Natural killer cell (primary cell): ENCODE data around the gene TNFAIP2. TPM values are rescaled to one million over a fixed set of nuclear protein-coding genes. Genes with fewer than 3 reads are reported as not detected.
"Not testable (repeated sequence)": the region's sequence is repeated elsewhere in the genome, so short reads cannot be mapped to it uniquely, and the experiment has no call there.

Experiments used
- ATAC-seq, 3 donors: fragments of 150-1000 bp in 2 of 3; fragments of 200-7000 bp in 1 of 3; cut with Tn5 transposase; 1 replicate in 1 of 3; 2 replicates in 2 of 3; pipeline ENCODE4 v1.10.0; 2021; ENCODE audit warnings: mild to moderate bottlenecking in 2 of 3, moderate library complexity in 2 of 3
- DNase-seq, 2 donors: peaks; one replicate each; pipeline versions ENCODE4 v3.0.0 to v3.0.0-alpha.2; 2013 to 2021; ENCODE audit warnings: mixed read lengths in 1 of 2
- H3K27ac ChIP-seq: one replicate; pipeline ENCODE4 v1.5.1; 2013; ENCODE audit warnings: mild to moderate bottlenecking, low read length
- H3K27me3 ChIP-seq: one replicate; pipeline ENCODE4 v1.6.1; 2013; ENCODE audit warnings: low read length; ENCODE audit not compliant: control insufficient read depth, insufficient read depth
- H3K36me3 ChIP-seq: one replicate; pipeline ENCODE4 v1.6.1; 2013; ENCODE audit warnings: low read length; ENCODE audit not compliant: control insufficient read depth, insufficient read depth
- H3K4me1 ChIP-seq: one replicate; pipeline ENCODE4 v1.6.1; 2013; ENCODE audit warnings: low read length; ENCODE audit not compliant: control insufficient read depth, insufficient read depth
- H3K4me3 ChIP-seq: one replicate; pipeline ENCODE4 v1.5.1; 2013; ENCODE audit warnings: low read length
- H3K9me3 ChIP-seq: one replicate; pipeline ENCODE4 v1.6.1; 2013; ENCODE audit warnings: low read length; ENCODE audit not compliant: control insufficient read depth, insufficient read depth
- H3K27ac Mint-ChIP-seq, 2 donors: one replicate each; pipeline ENCODE4 v1.8.0; 2022; ENCODE audit warnings: mild to moderate bottlenecking in 2 of 2, mixed read lengths in 2 of 2, moderate library complexity in 1 of 2
- H3K27me3 Mint-ChIP-seq, 2 donors: one replicate each; pipeline ENCODE4 v1.8.0; 2022; ENCODE audit warnings: low read depth in 2 of 2, mixed read lengths in 2 of 2
- H3K36me3 Mint-ChIP-seq: one replicate; pipeline ENCODE4 v1.8.0; 2022; ENCODE audit warnings: mixed read lengths
- H3K4me1 Mint-ChIP-seq, 2 donors: one replicate each; pipeline ENCODE4 v1.8.0; 2022; ENCODE audit warnings: mixed read lengths in 2 of 2
- H3K4me3 Mint-ChIP-seq: one replicate; pipeline ENCODE4 v1.8.0; 2022; ENCODE audit warnings: mild to moderate bottlenecking, moderate library complexity, mixed read lengths
- H3K9me3 Mint-ChIP-seq, 2 donors: one replicate each; pipeline ENCODE4 v1.8.0; 2022; ENCODE audit warnings: mixed read lengths in 2 of 2
- WGBS: methylation state at CpG from one replicate; pipeline ENCODE4 v1.1.7; 2013; ENCODE audit warnings: missing lambda C conversion rate; ENCODE audit not compliant: insufficient coverage; 5-methylcytosine and 5-hydroxymethylcytosine counted together
- intact Hi-C: fragments of 100-400 bp; cut with micrococcal nuclease; formaldehyde crosslinking; loops from one replicate; pipeline ENCODE4 v1.14.2; 2022
- total RNA-seq, 4 donors: library from RNA; stranded (reverse); fragments of 120-200 nt in 1 of 4; gene quantifications; one replicate each; pipeline versions ENCODE4 v1.2.3 to v1.2.4, GENCODE V29; 2013 to 2022
- TF ChIP-seq, protein P1 (sequence below): fragments of 200-600 bp; IDR thresholded peaks from one replicate; pipeline ENCODE4 v1.8.0; 2022; ENCODE audit warnings: antibody characterized with exemption

Gene TNFAIP2
- total RNA-seq, 3 donors from 2014 or later (not counting 1 experiment from before 2014, with no cell fraction given), result 14.2 to 89.8 (median 50.1) TPM

DNA sequence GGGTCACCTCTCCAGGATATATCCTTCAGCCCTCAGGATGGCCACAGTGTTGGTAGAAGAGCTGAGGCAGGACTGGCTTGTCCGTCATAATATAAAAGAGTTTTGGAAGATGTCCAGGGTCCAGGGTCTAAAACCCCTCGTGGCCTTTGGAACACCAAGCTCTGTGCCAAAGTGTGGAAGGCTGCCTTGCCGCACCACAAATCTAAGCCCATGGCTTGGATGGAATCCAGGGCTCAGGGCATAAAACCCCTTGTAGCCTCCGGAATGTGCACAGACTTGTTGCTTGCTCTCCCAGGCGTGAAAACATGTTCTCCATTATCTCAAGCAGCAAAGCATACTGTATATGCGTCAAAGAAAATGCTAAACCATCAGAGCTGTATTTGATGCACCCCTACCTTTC, 46.7 kb downstream of the TNFAIP2 start:
- 94% methylated on average over 6 of the region's 6 CpGs for WGBS
- no peaks in the 10 kb centered on the region for H3K27me3 ChIP-seq
- no peaks in the 10 kb centered on the region for H3K36me3 Mint-ChIP-seq

DNA sequence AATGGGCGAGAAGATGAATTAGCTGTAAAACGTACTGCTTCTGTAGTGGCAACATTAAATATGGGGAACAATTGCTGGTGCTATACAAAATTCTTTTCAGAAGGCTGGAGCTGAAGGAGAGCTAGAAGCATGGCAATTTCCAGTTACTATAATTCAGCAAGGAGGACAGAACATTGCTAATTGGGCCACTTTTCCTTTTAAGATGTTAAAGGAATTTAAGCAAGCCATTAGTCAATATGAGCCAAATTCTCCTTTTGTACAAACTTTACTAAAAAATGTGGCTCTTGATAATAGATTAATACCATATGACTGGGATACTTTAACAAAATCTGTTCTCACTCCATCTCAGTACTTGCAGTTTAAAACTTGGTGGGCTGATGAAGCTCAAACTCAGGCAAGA, 47.9 kb downstream of the TNFAIP2 start:
- H3K27me3 ChIP-seq, H3K36me3 Mint-ChIP-seq, H3K4me1 Mint-ChIP-seq, H3K9me3 ChIP-seq, ATAC-seq, H3K9me3 Mint-ChIP-seq, DNase-seq, H3K27ac Mint-ChIP-seq, H3K36me3 ChIP-seq, H3K27ac ChIP-seq, H3K4me1 ChIP-seq, H3K4me3 Mint-ChIP-seq, intact Hi-C loops, H3K4me3 ChIP-seq: not testable (repeated sequence)
- 60% methylated on average over 1 of the region's 2 CpGs for WGBS
- peaks cover 12 to 16% of the 10 kb centered on the region in 2 donors for H3K27me3 Mint-ChIP-seq

More for the DNA sequence above, 46.7 kb downstream of the TNFAIP2 start:
- DNase-seq (no peak), ATAC-seq (no peak)
- Mint-ChIP-seq H3K4me3 (no peak overlapping the region), H3K9me3 (peaks cover 0 to 6% of the 10 kb centered on the region in 2 donors), H3K27me3 (peaks cover 11 to 16% of the 10 kb centered on the region in 2 donors), H3K4me1 (no peaks in the 10 kb centered on the region), H3K27ac (no peak overlapping the region)
- Histone ChIP-seq H3K4me3 (no peak overlapping the region), H3K36me3 (no peaks in the 10 kb centered on the region), H3K4me1 (no peaks in the 10 kb centered on the region), H3K9me3 (no peaks in the 10 kb centered on the region), H3K27ac (no peak overlapping the region)
- TF ChIP-seq, protein P1, sequence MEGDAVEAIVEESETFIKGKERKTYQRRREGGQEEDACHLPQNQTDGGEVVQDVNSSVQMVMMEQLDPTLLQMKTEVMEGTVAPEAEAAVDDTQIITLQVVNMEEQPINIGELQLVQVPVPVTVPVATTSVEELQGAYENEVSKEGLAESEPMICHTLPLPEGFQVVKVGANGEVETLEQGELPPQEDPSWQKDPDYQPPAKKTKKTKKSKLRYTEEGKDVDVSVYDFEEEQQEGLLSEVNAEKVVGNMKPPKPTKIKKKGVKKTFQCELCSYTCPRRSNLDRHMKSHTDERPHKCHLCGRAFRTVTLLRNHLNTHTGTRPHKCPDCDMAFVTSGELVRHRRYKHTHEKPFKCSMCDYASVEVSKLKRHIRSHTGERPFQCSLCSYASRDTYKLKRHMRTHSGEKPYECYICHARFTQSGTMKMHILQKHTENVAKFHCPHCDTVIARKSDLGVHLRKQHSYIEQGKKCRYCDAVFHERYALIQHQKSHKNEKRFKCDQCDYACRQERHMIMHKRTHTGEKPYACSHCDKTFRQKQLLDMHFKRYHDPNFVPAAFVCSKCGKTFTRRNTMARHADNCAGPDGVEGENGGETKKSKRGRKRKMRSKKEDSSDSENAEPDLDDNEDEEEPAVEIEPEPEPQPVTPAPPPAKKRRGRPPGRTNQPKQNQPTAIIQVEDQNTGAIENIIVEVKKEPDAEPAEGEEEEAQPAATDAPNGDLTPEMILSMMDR, result no peak
- intact Hi-C loops, result no loop called here

DNA sequence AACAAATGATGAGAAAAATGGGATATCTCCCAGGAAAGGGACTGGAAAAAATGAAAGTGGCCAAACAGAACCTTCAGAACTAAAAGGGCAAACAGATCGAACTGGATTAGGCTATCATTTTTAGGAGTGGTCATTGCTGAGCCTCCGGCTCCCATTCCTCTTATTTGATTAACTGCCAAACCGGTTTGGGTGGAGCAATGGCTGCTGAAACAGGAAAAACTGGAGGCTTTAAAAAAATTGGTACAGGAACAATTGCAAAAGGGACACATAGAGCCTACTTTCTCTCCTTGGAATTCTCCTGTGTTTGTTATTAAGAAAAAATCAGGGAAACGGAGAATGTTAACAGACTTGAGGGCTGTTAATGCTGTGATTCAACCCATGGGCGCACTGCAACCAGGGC, 49.7 kb downstream of the TNFAIP2 start:
- 91% methylated on average over 4 of the region's 5 CpGs for WGBS
- intact Hi-C loops, result no loop called here
- peaks cover 0 to 6% of the 10 kb centered on the region in 2 donors for H3K9me3 Mint-ChIP-seq

DNA sequence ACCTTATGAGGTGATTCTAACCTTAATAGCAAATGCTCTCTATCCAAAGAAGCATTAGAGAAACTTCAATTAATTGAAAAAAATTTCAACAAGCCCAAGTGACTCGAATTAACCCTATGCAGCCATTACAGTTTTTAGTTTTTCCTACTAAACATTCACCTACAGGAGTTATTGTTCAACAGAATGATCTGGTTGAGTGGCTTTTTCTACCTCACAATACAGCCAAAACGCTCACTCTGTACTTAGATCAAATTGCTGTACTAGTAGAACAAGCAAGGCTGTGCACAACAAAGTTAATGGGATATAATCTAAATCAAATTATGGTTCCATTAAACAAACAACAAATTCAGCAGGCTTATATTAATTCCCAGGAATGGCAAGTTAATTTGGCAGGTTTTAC, 50.6 kb downstream of the TNFAIP2 start:
- H3K36me3 ChIP-seq, intact Hi-C loops, H3K4me3 ChIP-seq, H3K27me3 ChIP-seq, H3K27ac Mint-ChIP-seq, H3K9me3 ChIP-seq, H3K36me3 Mint-ChIP-seq, H3K4me3 Mint-ChIP-seq, H3K4me1 Mint-ChIP-seq, H3K27ac ChIP-seq, DNase-seq, ATAC-seq, H3K9me3 Mint-ChIP-seq, H3K4me1 ChIP-seq: not testable (repeated sequence)
- WGBS, result 57% methylated on average over 1 of the region's 2 CpGs
- H3K27me3 Mint-ChIP-seq, result peaks cover 14 to 16% of the 10 kb centered on the region in 2 donors

More for the DNA sequence above, 49.7 kb downstream of the TNFAIP2 start:
- TF ChIP-seq, protein P1, result no peak
- no peak overlapping the region for H3K4me3 Mint-ChIP-seq
- no peaks in the 10 kb centered on the region for H3K36me3 Mint-ChIP-seq
- Histone ChIP-seq H3K27me3 (no peaks in the 10 kb centered on the region), H3K4me1 (no peaks in the 10 kb centered on the region), H3K36me3 (no peaks in the 10 kb centered on the region), H3K4me3 (no peak overlapping the region), H3K27ac (no peak overlapping the region), H3K9me3 (no peaks in the 10 kb centered on the region)
- DNase-seq (no peak), ATAC-seq (no peak)
- H3K27ac Mint-ChIP-seq, result no peak overlapping the region
- H3K4me1 Mint-ChIP-seq, result no peaks in the 10 kb centered on the region
- peaks cover 12 to 16% of the 10 kb centered on the region in 2 donors for H3K27me3 Mint-ChIP-seq

DNA sequence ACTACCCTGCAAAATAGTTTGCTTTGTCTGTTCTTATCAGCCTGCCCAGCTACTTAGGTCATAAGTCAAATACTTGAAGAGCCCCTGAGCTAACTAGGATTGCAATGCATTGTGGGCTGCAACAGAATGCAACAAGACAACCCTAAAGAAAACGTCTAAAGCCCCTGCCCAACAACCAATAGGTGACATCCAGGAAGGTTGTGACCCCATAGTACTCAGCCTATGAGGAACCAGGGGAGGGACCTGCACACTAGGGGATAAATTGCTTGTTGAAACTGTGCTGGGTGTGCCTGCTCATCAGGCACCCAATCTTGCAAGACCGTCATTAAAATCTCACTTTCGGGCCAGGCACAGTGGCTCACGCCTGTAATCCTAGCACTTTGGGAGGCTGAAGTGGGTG, 52.9 kb downstream of the TNFAIP2 start:
- DNase-seq, H3K27ac Mint-ChIP-seq, H3K4me1 ChIP-seq, intact Hi-C loops, H3K9me3 Mint-ChIP-seq, H3K4me1 Mint-ChIP-seq, H3K36me3 ChIP-seq, H3K4me3 ChIP-seq, H3K27me3 ChIP-seq, H3K9me3 ChIP-seq, H3K36me3 Mint-ChIP-seq, ATAC-seq, H3K27ac ChIP-seq, H3K4me3 Mint-ChIP-seq: not testable (repeated sequence)
- WGBS, result 67% methylated on average over 4 of the region's 4 CpGs
- H3K27me3 Mint-ChIP-seq, result peaks cover 12 to 15% of the 10 kb centered on the region in 2 donors
